ENCODE data around the gene NFATC1.

The NFATC1 gene

DNA sequence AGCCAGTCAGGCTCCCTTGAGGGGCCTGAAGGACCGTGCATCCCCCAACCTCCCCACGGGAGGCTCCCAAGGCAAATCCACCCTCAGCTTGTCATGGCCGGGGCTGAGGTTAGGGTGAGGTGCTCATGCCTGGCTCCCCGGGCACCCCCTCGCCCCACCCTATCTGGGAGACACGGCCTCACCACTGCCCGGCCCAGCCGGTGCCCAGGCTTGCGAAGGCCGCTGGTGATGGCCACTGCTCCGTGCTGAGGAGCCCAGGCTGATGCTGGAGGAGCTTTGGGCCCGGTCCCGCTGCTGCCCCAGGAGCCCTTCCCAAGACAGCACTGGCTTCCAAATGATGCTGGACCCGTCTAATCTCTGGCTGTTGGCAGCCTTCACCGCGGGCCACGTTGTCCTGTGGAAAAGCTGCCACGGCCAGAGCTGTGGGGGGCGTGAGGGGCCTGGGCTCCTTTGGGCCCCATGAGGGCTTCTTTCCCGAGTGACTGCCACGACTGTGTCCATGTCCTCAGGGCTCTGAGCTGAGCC, 148.2 kb downstream of the NFATC1 start:
- no peak overlapping the region for H3K4me3 ChIP-seq (ENCODE audit: low read depth, low read length)
- POLR2A ChIA-PET: no interaction called here
- TF ChIP-seq, protein P1, sequence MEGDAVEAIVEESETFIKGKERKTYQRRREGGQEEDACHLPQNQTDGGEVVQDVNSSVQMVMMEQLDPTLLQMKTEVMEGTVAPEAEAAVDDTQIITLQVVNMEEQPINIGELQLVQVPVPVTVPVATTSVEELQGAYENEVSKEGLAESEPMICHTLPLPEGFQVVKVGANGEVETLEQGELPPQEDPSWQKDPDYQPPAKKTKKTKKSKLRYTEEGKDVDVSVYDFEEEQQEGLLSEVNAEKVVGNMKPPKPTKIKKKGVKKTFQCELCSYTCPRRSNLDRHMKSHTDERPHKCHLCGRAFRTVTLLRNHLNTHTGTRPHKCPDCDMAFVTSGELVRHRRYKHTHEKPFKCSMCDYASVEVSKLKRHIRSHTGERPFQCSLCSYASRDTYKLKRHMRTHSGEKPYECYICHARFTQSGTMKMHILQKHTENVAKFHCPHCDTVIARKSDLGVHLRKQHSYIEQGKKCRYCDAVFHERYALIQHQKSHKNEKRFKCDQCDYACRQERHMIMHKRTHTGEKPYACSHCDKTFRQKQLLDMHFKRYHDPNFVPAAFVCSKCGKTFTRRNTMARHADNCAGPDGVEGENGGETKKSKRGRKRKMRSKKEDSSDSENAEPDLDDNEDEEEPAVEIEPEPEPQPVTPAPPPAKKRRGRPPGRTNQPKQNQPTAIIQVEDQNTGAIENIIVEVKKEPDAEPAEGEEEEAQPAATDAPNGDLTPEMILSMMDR (IDR thresholded peaks at IDR 0.05; ENCODE audit: insufficient read depth, low read length, missing control alignments): no peak
- CTCF ChIA-PET: no interaction called here
- DNase-seq (ENCODE audit: low read depth, low spot score): no peak

DNA sequence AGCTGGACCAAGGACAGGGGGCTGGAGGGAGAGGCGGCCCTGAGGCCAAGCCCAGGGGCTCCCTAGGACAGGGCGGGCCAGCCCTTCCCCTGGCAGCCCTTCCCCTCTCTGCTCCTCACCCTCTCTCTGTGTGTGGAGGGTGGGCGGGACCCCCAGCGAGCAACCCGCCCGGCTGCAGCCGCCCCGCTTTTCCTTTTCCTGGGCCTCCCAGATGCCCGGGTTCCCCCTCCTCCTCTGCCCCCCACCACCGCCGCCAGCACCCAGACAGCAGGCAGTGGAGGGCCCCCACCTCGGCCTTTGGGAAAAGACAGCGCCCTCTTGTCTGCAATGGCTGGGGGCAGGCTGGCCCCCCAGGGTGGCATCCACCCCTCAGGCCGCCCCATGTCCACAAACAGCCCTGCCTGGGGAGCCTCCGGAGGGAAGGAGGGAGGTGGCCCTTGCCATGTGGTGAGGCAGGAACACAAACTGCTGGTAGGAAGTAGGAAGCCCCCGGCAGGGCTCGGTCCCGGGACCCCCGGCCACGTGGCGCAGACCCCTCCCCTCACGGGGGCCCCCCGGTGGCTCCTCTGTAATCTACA, 148.7 kb downstream of the NFATC1 start:
- DNase-seq (ENCODE audit: low read depth, low spot score): no peak
- H3K4me3 ChIP-seq (ENCODE audit: low read depth, low read length): no peak overlapping the region
- TF ChIP-seq, protein P1 (IDR thresholded peaks at IDR 0.05; ENCODE audit: insufficient read depth, low read length, missing control alignments): no peak
- ChIA-PET CTCF (interaction anchor here (1.3 kb wide), 1 partner anchor 164 kb away, joined by 4 read pairs; no protein-coding TSS in a partner anchor), POLR2A (no interaction called here)

DNA sequence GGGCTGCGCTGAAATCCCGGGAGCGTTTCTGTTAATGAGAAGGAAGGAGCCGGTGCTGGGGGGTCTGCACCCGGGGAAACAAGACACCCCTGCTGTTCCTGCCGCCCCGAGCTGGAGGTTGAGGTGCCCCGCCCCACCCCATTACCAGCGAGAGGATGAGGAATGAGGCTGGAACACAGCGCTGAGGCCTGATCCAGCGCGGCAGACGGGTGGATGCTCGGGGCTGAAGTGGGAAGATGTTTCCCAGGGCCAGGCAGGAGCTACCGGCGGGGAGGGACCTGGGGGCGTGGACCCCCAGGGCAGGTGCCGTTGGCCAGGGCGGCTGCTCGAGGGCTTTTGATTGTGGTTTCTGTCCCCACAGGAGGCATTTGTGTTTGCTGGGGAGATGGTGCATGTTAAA, 149.5 kb downstream of the NFATC1 start:
- TF ChIP-seq, protein P1 (IDR thresholded peaks at IDR 0.05; ENCODE audit: insufficient read depth, low read length, missing control alignments): no peak
- POLR2A ChIA-PET: no interaction called here

DNA sequence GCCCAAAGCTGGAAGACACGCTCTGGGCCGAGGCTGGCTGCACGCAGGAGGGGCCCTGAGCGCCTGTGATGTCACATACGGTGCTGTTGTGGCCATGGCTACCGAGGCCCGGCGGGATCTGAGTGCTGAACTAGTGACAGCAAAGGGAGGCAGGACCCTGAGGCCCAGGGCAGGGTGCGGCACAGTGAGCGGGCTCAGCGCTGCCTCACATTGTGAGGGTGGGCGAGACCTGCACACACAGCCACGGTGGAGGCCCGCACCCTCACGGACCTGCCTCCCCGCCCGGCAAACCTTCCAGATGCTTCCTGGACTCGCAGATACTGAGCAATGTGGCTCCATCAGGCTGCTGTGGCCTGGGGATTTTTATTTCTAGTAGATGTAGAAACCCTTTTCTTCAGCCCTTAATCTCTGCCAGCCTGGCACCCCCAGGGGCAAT, 150.0 kb downstream of the NFATC1 start:
- no peak overlapping the region for H3K4me3 ChIP-seq (ENCODE audit: low read depth, low read length)
- ChIA-PET POLR2A (no interaction called here), CTCF (interaction anchor here (0.7 to 1.3 kb wide), 2 partner anchors 18 to 165 kb away, joined by 3 to 4 read pairs; no protein-coding TSS in a partner anchor)
- DNase-seq (ENCODE audit: low read depth, low spot score): no peak
- TF ChIP-seq, protein P1 (IDR thresholded peaks at IDR 0.05; ENCODE audit: insufficient read depth, low read length, missing control alignments): no peak

More for the DNA sequence above, 149.5 kb downstream of the NFATC1 start:
- CTCF ChIA-PET: interaction anchor here (0.7 to 1.3 kb wide), 2 partner anchors 17 to 165 kb away, joined by 3 to 4 read pairs; no protein-coding TSS in a partner anchor
- DNase-seq (ENCODE audit: low read depth, low spot score): no peak
- H3K4me3 ChIP-seq (ENCODE audit: low read depth, low read length): no peak overlapping the region

DNA sequence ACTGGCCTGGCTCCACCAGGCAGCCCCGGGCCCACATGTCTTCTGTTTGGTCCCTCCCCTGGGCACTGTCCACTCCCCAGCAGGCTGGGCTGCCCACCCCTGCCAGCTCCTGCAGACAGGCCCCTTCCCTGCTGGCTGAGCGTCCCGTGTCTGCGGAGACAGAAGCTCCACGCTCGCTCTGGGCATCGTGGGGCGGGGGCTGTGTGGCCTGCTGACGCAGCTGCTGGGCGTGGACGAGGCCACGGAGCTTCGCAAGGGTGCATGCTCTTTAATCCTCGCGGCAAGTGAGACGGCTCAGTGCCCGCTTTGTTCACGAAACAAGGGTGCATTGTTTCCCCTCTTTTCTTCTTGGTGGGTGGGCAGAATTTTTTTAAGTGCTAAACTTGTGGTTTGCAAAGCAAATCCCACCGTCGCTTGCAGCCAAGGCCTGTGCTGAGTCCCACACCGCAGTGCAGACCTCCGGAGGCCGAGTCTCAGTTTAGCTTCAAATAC, 151.1 kb downstream of the NFATC1 start:
- no peak for DNase-seq (ENCODE audit: low read depth, low spot score)
- H3K4me3 ChIP-seq (ENCODE audit: low read depth, low read length): no peak overlapping the region
- POLR2A ChIA-PET: no interaction called here
- TF ChIP-seq, protein P1 (IDR thresholded peaks at IDR 0.05; ENCODE audit: insufficient read depth, low read length, missing control alignments): no peak
- CTCF ChIA-PET: interaction anchor here (0.8 kb wide), 1 partner anchor 19 kb away, joined by 3 read pairs; no protein-coding TSS in a partner anchor

DNA sequence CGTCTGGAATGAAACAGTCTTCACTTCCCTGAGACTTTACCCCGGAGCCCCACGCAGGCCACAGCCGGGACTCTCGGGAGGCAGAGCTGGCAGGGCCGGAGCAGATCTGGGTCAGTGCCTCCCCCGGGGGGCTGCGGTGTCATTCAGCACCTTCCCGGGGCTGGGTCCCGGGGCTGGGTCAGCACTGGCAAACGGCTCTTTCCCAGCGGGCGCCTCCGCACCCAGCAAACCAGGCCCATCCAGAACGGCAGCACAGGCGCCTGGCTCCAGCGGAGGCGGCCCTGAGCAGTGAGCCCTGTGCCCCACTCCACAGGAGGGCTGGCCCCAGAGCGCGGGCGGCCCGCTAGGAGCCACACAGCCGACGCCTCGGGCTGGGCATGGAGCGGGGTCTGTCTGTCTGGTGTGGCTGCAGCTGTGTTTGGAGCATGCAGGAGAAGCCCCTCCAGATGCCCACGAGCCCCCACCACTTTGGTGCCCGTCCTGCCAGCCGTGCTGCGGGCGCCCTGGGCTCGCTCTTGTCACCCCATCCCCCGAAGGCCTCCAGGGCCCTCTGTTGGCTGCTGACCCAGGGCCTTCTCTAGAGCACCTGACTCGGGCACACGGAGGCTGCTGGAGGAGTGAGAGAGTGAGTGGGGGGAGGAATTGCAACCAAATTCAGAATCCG, 151.8 kb downstream of the NFATC1 start:
- no peak overlapping the region for H3K4me3 ChIP-seq (ENCODE audit: low read depth, low read length)
- TF ChIP-seq, protein P1 (IDR thresholded peaks at IDR 0.05; ENCODE audit: insufficient read depth, low read length, missing control alignments): no peak
- POLR2A ChIA-PET: no interaction called here
- CTCF ChIA-PET: interaction anchor here (0.8 kb wide), 1 partner anchor 20 kb away, joined by 3 read pairs; no protein-coding TSS in a partner anchor
- no peak for DNase-seq (ENCODE audit: low read depth, low spot score)

Measured in AG04449 (cell line).